GM21381 (cell line): Measurements from ENCODE around the gene NUDT8.
"Not testable (repeated sequence)": the region's sequence is repeated elsewhere in the genome, so short reads cannot be mapped to it uniquely, and the experiment has no call there.

Source experiments
- ATAC-seq: cut with Tn5 transposase; IDR thresholded peaks from one replicate; pipeline ENCODE4 v1.9.1; 2021; ENCODE audit warnings: mild to moderate bottlenecking, moderate library complexity; ENCODE audit not compliant: unreplicated experiment

Gene NUDT8

DNA sequence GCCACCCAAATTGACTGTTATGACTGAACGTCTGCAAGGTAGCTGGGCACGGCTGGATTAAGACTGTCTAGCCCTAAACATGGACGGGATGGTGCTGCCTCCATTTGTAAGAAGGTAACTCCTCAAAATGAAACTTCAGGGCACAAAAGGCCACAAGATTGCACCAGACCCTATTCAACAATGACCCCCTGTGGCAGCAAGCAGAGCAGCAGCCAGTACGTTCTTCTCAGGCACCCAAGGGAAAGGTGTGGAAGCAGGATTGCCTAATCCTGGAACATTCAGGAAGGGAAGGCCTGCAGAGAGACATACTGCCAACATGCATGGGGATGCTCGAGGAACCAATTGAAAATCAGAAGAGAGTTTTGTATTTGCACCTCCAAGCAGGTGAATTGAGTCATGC lies 14.3 kb upstream of the NUDT8 start:
- no peak for ATAC-seq

GRCh38 chr11:67642173-67643120 lies 12.7 kb upstream of the NUDT8 start:
- ATAC-seq: no peak

DNA sequence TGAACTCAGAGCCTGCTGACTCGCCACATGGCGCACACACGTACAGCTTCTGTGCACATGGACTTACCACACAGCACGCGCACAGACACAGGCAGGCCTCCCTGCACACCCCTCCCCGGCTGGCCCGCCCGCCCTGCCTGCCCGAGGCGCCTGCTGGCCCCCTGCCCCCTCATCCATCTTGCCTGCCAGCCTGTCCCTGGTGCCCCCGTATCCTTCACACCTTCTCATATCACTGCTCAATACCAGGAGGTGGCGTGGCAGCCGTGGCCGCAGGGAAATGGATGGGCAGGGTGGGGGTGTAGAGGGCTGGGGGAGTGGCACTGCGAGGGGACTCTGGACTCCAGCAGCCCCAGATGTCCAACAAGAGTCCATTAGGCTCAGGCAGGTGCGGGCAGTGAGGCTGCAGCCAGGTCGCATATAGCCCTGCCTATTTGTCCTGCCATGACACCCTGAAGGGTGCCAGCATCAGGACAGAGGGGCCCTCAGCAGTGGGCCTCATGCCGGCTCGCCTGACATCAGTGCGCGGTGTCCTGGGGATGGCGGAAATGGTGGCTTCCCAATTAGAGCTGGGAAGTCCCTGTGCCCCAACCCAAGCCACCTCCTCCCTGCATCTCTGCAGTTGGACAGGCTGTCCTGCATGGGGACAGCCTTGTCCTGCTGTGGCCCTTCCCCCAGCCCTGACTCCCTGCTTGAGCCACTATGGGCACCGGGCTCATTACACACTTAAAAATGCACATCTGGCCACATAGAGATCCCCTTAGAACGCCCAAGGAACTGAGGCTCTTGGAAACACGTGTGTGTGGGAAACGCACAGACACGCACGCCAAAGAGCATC lies 11.8 kb upstream of the NUDT8 start:
- no peak for ATAC-seq

GRCh38 chr11:67640758-67641337 lies 11.1 kb upstream of the NUDT8 start:
- ATAC-seq: no peak

DNA sequence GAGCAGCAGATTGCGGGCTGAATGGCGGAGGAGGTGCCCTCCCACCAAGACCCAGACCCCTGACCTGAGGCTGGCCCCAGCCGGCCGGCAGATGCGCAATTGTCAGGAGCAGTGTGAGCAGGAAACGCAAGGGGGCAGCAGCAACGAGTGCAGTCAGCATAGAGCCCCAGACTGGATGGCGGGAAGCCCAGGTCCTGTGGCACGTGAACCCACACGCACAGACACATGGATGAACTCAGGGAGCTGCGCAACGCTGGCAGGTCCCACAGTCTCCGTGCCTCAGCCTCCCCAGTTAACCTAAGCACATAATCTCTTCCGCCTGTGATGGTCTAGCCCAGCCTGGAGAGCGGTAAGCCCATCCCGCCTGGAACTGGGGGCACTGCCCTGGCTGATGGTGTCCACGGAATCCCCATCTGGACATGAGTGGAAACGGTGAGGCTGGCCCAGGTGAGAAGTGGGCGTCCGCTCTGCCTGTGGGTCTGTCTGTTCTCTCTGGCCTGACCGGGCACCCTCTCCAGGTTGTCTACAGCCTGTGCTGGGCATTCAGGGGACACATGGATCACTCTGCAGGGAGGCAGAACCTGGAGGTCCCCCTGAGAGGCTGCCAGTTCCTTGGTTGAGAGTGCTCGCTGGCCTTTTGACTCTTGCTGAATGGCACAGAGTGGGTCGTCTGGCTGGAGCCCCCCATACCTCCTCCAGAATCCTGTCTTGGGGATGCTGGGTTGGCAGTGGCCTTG lies 10.5 kb upstream of the NUDT8 start:
- ATAC-seq: no peak

DNA sequence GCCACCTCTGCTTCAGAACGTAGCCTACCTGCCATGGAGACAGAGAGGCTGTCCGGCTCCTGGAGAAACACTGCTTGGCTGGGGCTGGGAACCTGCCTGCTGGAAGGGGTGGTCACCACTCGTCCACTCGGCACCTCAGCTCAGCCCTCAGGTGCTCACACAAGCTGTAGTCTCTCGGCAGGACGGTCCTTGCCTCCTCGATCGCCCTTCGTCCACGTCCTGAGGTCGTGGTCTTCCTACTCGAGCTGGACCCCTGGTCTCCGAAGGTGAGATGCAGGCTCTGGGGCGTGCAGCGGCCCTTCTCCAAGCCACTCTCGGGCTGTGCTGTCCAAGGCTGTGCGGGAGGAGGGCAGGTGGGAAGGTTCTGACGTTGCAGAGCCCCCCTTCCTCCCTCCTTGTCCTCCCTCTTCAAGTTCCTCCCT lies 9.7 kb upstream of the NUDT8 start, which contains the start of gene TBX10:
Gene TBX10 (minus strand): TSS at position 326 of the 422 bp plus-strand sequence. CDS start 291 bp downstream, at position 35.
- no peak for ATAC-seq

- ATAC-seq: no peak
Measured at GRCh38 chr11:67638535-67639437, 9.0 kb upstream of the NUDT8 start.

DNA sequence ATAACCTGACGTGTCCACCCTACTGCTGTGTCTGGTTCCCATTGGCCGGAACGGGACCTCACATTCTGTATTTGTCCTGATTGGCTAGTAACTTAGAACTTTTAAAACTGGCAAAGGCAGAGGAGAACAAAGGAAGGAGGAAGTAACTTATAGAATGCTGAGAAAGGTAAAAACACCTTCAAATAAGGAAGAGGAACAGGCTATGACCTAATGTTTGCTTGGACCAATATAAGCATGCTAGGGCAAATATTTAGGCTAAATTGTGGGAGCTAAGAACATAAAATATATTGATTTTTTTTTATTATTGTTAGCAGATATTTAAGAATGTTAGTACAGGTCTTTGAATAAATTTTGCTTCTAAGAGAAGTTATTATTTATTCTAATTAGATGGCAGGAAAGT lies 7.7 kb upstream of the NUDT8 start:
- not testable (repeated sequence) for ATAC-seq

DNA sequence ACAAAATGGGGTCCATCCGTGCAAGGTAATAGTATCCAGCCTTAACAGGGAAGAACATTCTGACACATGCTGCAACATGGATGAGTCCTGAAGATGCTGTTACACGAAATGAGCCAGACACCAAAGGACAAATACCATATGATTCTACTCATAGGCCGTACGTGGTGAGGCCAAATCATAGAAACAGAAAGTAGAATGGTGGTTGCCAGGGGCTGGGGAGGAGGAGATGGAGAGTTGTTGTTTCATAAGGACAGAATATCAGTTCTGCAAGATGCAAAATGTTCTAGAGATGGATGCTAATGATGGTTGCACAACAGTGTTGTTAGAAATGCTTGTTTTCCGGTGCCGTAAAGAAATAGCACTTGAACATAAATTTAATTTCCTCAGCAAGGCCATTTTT lies 7.2 kb upstream of the NUDT8 start:
- ATAC-seq: no peak

- no peak for ATAC-seq
Measured at GRCh38 chr11:67635231-67635521, 5.4 kb upstream of the NUDT8 start.

- no peak for ATAC-seq
Measured at GRCh38 chr11:67634366-67635230, 4.9 kb upstream of the NUDT8 start.

- ATAC-seq: no peak
Measured at GRCh38 chr11:67633758-67634365, 4.1 kb upstream of the NUDT8 start.

- no peak for ATAC-seq
Measured at GRCh38 chr11:67632982-67633755, 3.4 kb upstream of the NUDT8 start.

DNA sequence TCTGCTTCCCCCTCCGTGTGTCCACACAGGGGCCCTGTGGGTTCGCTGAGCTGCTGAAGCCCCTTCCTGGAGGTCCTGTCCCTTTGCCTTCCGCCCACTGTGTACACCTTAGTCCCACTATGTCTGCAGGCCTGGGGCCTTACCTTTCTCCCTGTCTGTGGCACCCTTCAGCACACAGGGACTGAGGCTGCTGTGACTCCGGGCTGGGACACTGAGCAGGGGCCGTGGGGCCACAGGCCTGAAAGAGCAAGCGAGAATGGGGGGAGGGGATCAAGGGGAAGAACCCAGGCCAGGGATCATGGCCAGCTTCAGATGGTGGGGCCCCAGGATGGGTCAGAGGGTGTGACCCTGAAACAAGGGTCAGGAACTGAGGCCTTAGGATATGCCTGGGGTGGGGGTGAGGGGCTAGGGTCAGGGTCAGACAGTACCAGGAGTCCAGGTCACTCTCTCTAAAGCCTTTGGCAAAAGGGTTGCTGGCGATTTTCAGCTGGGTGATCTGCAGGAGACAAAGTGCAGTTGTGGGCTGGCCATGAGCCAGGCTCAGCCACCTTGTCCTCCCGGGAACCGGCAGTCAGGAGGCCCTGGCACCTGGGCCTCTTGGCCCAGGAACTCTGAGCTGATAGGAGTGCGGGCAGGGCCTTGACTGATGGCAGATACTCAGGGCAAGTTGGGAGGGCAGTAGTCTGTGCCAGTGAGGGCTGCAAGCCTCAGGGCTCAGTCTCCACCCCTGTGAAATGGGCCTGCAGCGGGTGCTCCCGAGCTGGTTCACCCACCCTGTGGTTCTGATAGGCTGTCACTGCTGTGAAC lies 2.6 kb upstream of the NUDT8 start:
- no peak for ATAC-seq

- ATAC-seq: no peak
Measured at GRCh38 chr11:67631853-67632174, 2.1 kb upstream of the NUDT8 start.

GRCh38 chr11:67631411-67631810 lies 1.7 kb upstream of the NUDT8 start:
- ATAC-seq: no peak

DNA sequence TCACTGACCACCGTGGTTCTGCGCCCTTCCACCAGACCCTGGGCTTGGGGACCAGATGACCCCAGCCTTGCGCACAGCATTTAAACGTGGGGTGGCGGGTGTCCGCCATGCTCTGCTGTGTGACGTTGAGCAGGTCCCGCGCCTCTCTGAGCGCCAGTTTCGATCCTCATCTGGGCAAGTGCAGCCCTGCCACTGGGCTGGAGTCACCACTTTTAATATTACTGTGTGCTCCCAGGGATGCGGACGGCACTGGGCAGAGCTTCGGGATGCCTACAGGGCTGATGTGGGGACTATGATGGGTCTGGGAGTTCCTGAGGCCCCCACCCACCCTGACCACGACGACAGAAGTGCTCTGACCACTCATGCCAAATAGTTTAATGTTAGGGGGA lies 1.2 kb upstream of the NUDT8 start:
- ATAC-seq: no peak
